Coronary artery (tissue), 2 donors: ENCODE measurements around the gene PEX3.

Experiments
- DNase-seq: peaks from one replicate; pipeline ENCODE4 v3.0.0-alpha.2; 2017; ENCODE audit warnings: low spot score
- H3K27ac ChIP-seq, 2 donors: fragments of 200-600 bp; sonication (generic); one replicate each; pipeline ENCODE4 v1.5.1; 2016 to 2019
- H3K4me3 ChIP-seq: fragments of 200-600 bp; sonication (generic); 2 replicates; pipeline ENCODE4 v1.5.1; 2016; ENCODE audit warnings: mild to moderate bottlenecking, moderate library complexity
- TF ChIP-seq, protein P1 (sequence below): fragments of 200-600 bp; sonication (generic); IDR thresholded peaks from one replicate; pipeline ENCODE4 v1.5.1; 2019; ENCODE audit warnings: antibody characterized with exemption

PEX3 gene

DNA sequence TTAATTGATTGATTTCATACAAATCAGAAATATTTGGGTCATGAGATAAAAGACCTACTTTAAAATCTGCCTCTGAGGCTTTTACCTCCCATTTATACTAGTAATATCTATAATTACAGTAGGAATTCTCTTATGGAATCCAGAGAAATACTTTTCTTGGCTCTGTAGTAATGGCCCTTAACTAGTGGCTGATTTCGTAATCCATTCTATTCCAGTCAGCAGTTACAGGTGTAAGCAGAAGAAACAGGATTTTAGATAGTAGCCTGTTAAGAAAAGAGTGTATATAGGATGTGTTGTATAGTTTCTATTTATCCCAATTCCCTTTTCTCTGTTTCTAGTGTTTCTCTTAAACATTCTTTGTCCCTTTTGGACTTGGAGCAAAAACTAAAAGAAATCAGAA, 21.2 kb downstream of the PEX3 start:
- Histone ChIP-seq H3K4me3 (no peak overlapping the region), H3K27ac (no peak overlapping the region)
- DNase-seq = no peak
- TF ChIP-seq, protein P1, sequence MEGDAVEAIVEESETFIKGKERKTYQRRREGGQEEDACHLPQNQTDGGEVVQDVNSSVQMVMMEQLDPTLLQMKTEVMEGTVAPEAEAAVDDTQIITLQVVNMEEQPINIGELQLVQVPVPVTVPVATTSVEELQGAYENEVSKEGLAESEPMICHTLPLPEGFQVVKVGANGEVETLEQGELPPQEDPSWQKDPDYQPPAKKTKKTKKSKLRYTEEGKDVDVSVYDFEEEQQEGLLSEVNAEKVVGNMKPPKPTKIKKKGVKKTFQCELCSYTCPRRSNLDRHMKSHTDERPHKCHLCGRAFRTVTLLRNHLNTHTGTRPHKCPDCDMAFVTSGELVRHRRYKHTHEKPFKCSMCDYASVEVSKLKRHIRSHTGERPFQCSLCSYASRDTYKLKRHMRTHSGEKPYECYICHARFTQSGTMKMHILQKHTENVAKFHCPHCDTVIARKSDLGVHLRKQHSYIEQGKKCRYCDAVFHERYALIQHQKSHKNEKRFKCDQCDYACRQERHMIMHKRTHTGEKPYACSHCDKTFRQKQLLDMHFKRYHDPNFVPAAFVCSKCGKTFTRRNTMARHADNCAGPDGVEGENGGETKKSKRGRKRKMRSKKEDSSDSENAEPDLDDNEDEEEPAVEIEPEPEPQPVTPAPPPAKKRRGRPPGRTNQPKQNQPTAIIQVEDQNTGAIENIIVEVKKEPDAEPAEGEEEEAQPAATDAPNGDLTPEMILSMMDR = no peak

DNA sequence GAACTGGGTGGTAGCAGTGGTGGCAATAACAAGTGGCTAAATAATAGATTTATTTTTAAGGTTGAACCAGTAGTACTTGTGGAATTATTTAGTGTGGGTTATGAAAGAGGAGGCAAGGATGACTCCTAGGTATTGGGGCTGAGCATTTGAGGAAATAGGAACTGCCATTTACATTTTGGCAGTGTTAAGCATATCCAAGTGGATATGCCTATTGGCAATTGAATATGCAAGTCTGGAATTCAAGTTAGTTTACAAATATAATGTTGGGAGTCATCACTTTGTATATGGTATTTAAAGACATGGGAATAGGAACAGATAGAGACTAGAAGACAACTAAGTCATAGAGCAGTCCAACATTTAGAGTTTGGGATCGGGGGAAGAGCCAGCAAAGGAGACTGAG, 25.9 kb downstream of the PEX3 start:
- DNase-seq = no peak
- no peak overlapping the region for H3K27ac ChIP-seq
- TF ChIP-seq, protein P1 = no peak

DNA sequence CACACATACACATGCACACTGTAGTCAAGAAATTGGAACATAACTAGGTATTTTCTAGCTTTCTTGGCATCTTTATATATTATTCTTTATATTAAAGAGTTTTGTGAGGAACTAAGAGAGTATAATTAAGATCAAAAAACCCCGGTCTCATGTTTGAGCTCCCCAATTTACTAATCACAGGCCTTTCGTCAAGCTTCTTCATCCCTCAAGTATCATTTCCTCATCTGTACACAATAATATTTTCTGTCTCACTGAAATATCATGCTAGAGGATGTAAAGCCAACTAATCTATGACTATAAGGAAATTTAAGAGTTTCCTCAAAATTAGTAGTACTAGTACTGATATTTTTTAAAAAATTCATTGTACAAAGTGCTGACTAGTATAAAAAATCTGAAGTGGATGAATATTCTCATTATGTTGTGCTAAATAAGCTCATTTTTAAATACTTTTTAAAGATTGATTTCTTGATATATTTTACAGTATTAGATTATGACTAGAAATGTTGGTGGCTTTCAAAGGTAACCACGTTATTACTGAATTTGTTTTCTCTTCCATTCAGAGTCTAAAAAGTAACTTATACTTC, 28.0 kb downstream of the PEX3 start:
- TF ChIP-seq, protein P1 = no peak

More for the DNA sequence above, 25.9 kb downstream of the PEX3 start:
- no peak overlapping the region for H3K4me3 ChIP-seq

DNA sequence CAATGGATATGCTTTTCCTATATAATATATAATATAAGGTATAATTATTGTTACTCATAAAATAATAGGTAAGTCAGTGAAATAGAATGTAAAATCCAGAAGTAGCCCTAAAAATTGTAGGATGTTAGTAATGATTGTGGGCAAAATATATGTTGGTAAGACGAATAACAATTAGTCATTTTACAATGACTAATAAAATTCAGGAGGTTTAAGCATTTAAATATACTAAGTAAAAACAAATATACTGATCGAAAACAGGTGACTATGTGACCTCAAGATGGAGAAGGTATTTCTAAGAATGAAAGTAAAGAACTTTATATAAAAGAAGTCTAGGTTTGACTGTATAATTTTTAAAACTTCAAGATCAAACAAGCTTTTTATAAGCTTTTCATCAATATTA, 32.0 kb downstream of the PEX3 start:
- H3K27ac ChIP-seq = no peak overlapping the region
- H3K4me3 ChIP-seq = no peak overlapping the region
- TF ChIP-seq, protein P1 = no peak
- DNase-seq = no peak

More for the DNA sequence above, 28.0 kb downstream of the PEX3 start:
- Histone ChIP-seq H3K4me3 (no peak overlapping the region), H3K27ac (no peak overlapping the region)
- no peak for DNase-seq

DNA sequence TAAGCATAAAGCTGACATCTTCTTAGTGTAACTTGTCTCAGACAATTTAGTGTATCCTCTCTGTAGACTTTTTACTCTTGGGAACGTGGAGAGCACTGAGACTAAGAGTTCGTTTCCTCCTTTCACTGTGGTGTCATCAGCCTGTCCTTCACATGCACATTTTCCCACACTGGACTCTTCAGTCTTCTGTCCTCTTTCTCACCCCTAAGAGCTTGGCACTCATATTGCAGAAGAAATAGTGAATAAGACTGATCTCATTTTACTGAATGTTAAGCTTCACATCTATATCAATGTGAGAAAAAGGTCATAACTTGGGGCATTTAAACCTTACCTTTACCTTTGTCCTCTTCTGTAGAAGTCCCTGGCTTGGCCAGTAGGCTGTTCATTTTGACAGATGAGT, 35.4 kb downstream of the PEX3 start:
- Histone ChIP-seq H3K27ac (no peak overlapping the region), H3K4me3 (no peak overlapping the region)
- TF ChIP-seq, protein P1 = no peak
- no peak for DNase-seq

DNA sequence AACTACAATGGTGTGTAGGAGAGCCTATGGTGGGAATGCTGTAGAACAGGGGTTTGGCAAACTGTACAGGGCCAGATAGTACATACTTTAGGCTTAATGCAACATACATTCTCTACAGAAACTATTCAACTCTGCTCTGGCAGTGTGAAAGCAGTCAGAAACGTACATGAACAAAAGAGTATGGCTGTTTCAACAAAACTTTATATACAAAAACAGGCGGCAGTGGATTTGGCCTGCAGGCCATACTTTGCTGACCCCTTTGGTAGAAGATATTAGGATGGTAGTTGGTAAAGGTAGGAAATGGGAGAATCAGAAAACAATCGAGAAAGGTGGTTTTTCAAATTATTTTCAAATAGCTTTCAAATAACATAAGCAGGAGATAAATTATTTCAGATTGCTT, 36.1 kb downstream of the PEX3 start:
- no peak overlapping the region for H3K4me3 ChIP-seq
- DNase-seq = no peak
- no peak overlapping the region for H3K27ac ChIP-seq
- TF ChIP-seq, protein P1 = no peak

DNA sequence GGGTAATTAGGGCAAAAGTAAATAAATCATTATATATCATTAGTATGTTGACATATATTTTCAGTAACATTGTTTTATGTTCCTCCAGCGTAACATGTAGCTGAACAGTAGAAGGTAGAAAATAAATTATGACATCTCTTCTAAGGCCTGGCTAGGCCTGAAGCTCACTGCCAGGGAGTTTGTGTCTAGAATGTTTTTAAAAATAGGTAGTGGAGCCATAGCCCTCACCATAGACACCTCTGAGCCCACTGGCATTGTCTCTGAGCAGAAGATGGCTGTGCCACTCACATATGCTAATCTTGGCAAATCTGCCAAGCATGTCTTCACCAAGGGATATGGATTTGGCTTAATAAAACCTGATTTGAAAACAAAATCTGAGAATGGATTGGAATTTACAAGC, 39.6 kb downstream of the PEX3 start:
- Histone ChIP-seq H3K4me3 (no peak overlapping the region), H3K27ac (no peak overlapping the region)
- TF ChIP-seq, protein P1 = no peak
- no peak for DNase-seq
